HL-60/S4 treated with retinoic acid at 250 ng/mL for 4 days and 3 days (cell line): Measurements from ENCODE around the gene CUL5.
"Not testable (repeated sequence)": the region's sequence is repeated elsewhere in the genome, so short reads cannot be mapped to it uniquely, and the experiment has no call there.

ENCODE experiments used
- in situ Hi-C: fragments of 300-500 bp; cut with MboI; formaldehyde crosslinking; loops from 2 replicates; pipeline ENCODE4 v1.7.0; 2022; ENCODE audit warnings: low sequenced_read_pairs

The CUL5 gene

GRCh38 chr11:108111126-108111525 lies 102.4 kb downstream of the CUL5 start:
- in situ Hi-C loops, result loop anchor here (25.0 kb wide), 1 partner anchor 551 kb away; the partner anchor contains the start of gene DDX10

GRCh38 chr11:108112057-108112456 lies 103.4 kb downstream of the CUL5 start:
- in situ Hi-C loops, result loop anchor here (25.0 kb wide), 1 partner anchor 550 kb away; the partner anchor contains the start of gene DDX10

- in situ Hi-C loops, result loop anchor here (25.0 kb wide), 1 partner anchor 547 kb away; the partner anchor contains the start of gene DDX10
Measured at GRCh38 chr11:108115500-108116140, 106.9 kb downstream of the CUL5 start.

GRCh38 chr11:108117746-108118371 lies 109.2 kb downstream of the CUL5 start:
- in situ Hi-C loops, result loop anchor here (25.0 kb wide), 1 partner anchor 544 kb away; the partner anchor contains the start of gene DDX10

- in situ Hi-C loops, result loop anchor here (25.0 kb wide), 1 partner anchor 541 kb away; the partner anchor contains the start of gene DDX10
Measured at GRCh38 chr11:108120936-108121273, 112.2 kb downstream of the CUL5 start.

- in situ Hi-C loops, result loop anchor here (25.0 kb wide), 1 partner anchor 541 kb away; the partner anchor contains the start of gene DDX10
Measured at GRCh38 chr11:108121274-108122155, 112.8 kb downstream of the CUL5 start, which contains the start of gene ACAT1. Gene ACAT1 (plus strand): TSS chr11:108121567. CDS start chr11:108121607, 40 bp downstream.

- in situ Hi-C loops, result loop anchor here (25.0 kb wide), 1 partner anchor 540 kb away; the partner anchor contains the start of gene DDX10
Measured at GRCh38 chr11:108122166-108122628, 113.5 kb downstream of the CUL5 start.

- in situ Hi-C loops, result no loop called here
Measured at GRCh38 chr11:108125096-108125495, 116.4 kb downstream of the CUL5 start.

- in situ Hi-C loops, result no loop called here
Measured at GRCh38 chr11:108128772-108129171, 120.1 kb downstream of the CUL5 start.

- in situ Hi-C loops, result no loop called here
Measured at GRCh38 chr11:108131993-108132392, 123.3 kb downstream of the CUL5 start.

- in situ Hi-C loops, result not testable (repeated sequence)
Measured at GRCh38 chr11:108132993-108133538, 124.4 kb downstream of the CUL5 start.

- in situ Hi-C loops, result no loop called here
Measured at GRCh38 chr11:108135845-108136544, 127.3 kb downstream of the CUL5 start.

- in situ Hi-C loops, result no loop called here
Measured at GRCh38 chr11:108137212-108137611, 128.5 kb downstream of the CUL5 start.

GRCh38 chr11:108142304-108142703 lies 133.6 kb downstream of the CUL5 start:
- in situ Hi-C loops, result no loop called here

GRCh38 chr11:108144615-108145014 lies 135.9 kb downstream of the CUL5 start:
- in situ Hi-C loops, result no loop called here

- in situ Hi-C loops, result no loop called here
Measured at GRCh38 chr11:108147150-108147549, 138.5 kb downstream of the CUL5 start.

- in situ Hi-C loops, result no loop called here
Measured at GRCh38 chr11:108148556-108148955, 139.9 kb downstream of the CUL5 start.

GRCh38 chr11:108154591-108154990 lies 145.9 kb downstream of the CUL5 start:
- in situ Hi-C loops, result no loop called here
